Nephron progenitor cell (in vitro differentiated cells): ENCODE measurements around the gene PRR22.

ENCODE experiments used
- DNase-seq: peaks from one replicate; pipeline ENCODE4 v3.0.0; 2021
- H3K27ac Mint-ChIP-seq: 2 replicates; pipeline ENCODE4 v1.8.0; 2021; ENCODE audit warnings: mild to moderate bottlenecking, moderate library complexity, mixed read lengths
- H3K27me3 Mint-ChIP-seq: 2 replicates; pipeline ENCODE4 v1.8.0; 2021; ENCODE audit warnings: mild to moderate bottlenecking, low read depth, mixed read lengths; ENCODE audit not compliant: poor library complexity
- H3K36me3 Mint-ChIP-seq: 2 replicates; pipeline ENCODE4 v1.8.0; 2021; ENCODE audit warnings: low read depth, mixed read lengths
- H3K4me1 Mint-ChIP-seq: 2 replicates; pipeline ENCODE4 v1.8.0; 2021; ENCODE audit warnings: mixed read lengths
- H3K4me3 Mint-ChIP-seq: 2 replicates; pipeline ENCODE4 v1.8.0; 2021; ENCODE audit warnings: mild to moderate bottlenecking, moderate library complexity, mixed read lengths
- H3K9me3 Mint-ChIP-seq: 2 replicates; pipeline ENCODE4 v1.8.0; 2021; ENCODE audit warnings: mild to moderate bottlenecking, moderate library complexity, mixed read lengths
- TF ChIP-seq, protein P1 (sequence below): fragments of 200-600 bp; sonication (generic); IDR thresholded peaks from 2 replicates; pipeline ENCODE4 v1.5.0; 2021; ENCODE audit warnings: antibody characterized with exemption

Gene PRR22

GRCh38 chr19:5784581-5785147 lies at the start of gene PRR22:
Gene PRR22 (minus strand): TSS chr19:5784746. CDS start chr19:5784660, 86 bp downstream.
- no peaks in the 10 kb centered on the region for H3K4me1 Mint-ChIP-seq
- H3K27me3 Mint-ChIP-seq, result no peaks in the 10 kb centered on the region
- DNase-seq, result no peak
- H3K4me3 Mint-ChIP-seq, result no peak within 1 kb of the TSS
- H3K27ac Mint-ChIP-seq, result peak within 1 kb of the TSS; percentile 57
- H3K9me3 Mint-ChIP-seq, result no peaks in the 10 kb centered on the region
- peaks cover 24% of the 10 kb centered on the region for H3K36me3 Mint-ChIP-seq
- TF ChIP-seq, protein P1, sequence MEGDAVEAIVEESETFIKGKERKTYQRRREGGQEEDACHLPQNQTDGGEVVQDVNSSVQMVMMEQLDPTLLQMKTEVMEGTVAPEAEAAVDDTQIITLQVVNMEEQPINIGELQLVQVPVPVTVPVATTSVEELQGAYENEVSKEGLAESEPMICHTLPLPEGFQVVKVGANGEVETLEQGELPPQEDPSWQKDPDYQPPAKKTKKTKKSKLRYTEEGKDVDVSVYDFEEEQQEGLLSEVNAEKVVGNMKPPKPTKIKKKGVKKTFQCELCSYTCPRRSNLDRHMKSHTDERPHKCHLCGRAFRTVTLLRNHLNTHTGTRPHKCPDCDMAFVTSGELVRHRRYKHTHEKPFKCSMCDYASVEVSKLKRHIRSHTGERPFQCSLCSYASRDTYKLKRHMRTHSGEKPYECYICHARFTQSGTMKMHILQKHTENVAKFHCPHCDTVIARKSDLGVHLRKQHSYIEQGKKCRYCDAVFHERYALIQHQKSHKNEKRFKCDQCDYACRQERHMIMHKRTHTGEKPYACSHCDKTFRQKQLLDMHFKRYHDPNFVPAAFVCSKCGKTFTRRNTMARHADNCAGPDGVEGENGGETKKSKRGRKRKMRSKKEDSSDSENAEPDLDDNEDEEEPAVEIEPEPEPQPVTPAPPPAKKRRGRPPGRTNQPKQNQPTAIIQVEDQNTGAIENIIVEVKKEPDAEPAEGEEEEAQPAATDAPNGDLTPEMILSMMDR, result no peak

- H3K27ac Mint-ChIP-seq, result peak overlapping the region; percentile 36
- TF ChIP-seq, protein P1, result no peak
- no peak overlapping the region for H3K4me3 Mint-ChIP-seq
- DNase-seq, result no peak
- H3K4me1 Mint-ChIP-seq, result peaks cover 22% of the 10 kb centered on the region
- H3K27me3 Mint-ChIP-seq, result peaks cover 35% of the 10 kb centered on the region
- no peaks in the 10 kb centered on the region for H3K9me3 Mint-ChIP-seq
- no peaks in the 10 kb centered on the region for H3K36me3 Mint-ChIP-seq
Measured at GRCh38 chr19:5832527-5833216, 48.1 kb upstream of the PRR22 start.

- H3K4me3 Mint-ChIP-seq, result no peak overlapping the region
- H3K4me1 Mint-ChIP-seq, result peaks cover 26% of the 10 kb centered on the region
- peak overlapping the region; percentile 11 for H3K27ac Mint-ChIP-seq
- H3K27me3 Mint-ChIP-seq, result peaks cover 32% of the 10 kb centered on the region
- TF ChIP-seq, protein P1, result no peak
- H3K36me3 Mint-ChIP-seq, result no peaks in the 10 kb centered on the region
- no peak for DNase-seq
- H3K9me3 Mint-ChIP-seq, result no peaks in the 10 kb centered on the region
Measured at GRCh38 chr19:5832061-5832460, 47.5 kb upstream of the PRR22 start.

GRCh38 chr19:5831159-5831558 lies 46.6 kb upstream of the PRR22 start:
- TF ChIP-seq, protein P1, result no peak
- Mint-ChIP-seq H3K36me3 (no peaks in the 10 kb centered on the region), H3K27me3 (peaks cover 30% of the 10 kb centered on the region), H3K9me3 (no peaks in the 10 kb centered on the region), H3K4me1 (peaks cover 35% of the 10 kb centered on the region), H3K4me3 (no peak overlapping the region), H3K27ac (no peak overlapping the region)
- no peak for DNase-seq

DNA sequence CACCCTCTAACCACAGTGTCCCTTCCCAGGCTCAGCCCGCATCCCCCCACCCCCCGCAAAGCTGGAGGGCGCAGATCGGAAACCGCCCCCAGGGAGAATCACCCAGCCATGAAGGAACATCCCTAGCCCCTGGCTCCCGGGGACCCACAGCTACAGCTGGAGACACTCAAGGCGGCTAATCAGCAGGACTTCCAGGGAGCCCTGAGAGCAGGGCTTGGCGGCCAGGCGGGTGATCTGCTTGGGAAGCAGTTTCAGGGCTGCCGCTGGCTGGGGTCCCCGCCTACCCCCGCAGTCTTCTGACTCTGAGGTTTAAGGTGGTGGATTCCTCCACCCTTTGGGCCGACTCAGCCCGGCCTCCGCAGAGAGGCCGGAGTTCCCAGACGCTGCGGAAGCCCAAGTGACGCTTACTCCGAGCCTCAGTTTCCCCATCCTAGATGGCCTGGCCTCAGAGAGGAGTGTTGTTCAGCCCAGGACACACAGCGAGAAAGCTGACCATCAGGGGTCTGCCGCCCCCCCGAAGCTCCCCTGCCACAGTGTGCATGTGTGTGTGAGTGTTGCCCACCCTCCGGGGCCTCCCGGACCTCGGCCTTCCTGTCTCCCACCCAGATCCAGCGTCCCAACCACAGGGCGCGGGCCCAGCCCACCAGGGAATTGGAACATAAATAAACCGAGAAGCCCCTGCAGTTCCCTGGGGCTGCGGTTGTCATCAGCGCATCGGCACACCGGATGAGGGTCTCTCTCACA lies 45.2 kb upstream of the PRR22 start:
- TF ChIP-seq, protein P1, result no peak
- Mint-ChIP-seq H3K9me3 (no peaks in the 10 kb centered on the region), H3K27ac (peak overlapping the region; percentile 64), H3K36me3 (no peaks in the 10 kb centered on the region), H3K27me3 (peaks cover 19% of the 10 kb centered on the region), H3K4me3 (peak overlapping the region; percentile 68), H3K4me1 (peaks cover 33% of the 10 kb centered on the region)
- DNase-seq, result peak; percentile 22
